Endothelial cell of umbilical vein (primary cell): ENCODE data around the gene DEXI.

ENCODE experiments used
- CTCF ChIP-seq, 2 donors: IDR thresholded peaks; 1 replicate in 1 of 2; 2 replicates in 1 of 2; pipeline ENCODE4 v1.5.1; 2011; ENCODE audit warnings: low read length in 2 of 2, mild to moderate bottlenecking in 2 of 2, moderate library complexity in 2 of 2, control low read depth in 1 of 2, inconsistent platforms in 1 of 2, low read depth in 1 of 2; ENCODE audit not compliant: insufficient read depth in 1 of 2; ENCODE audit errors: extremely low read depth in 1 of 2
- EZH2 ChIP-seq: IDR thresholded peaks from 2 replicates; pipeline ENCODE4 v1.6.1; 2012; ENCODE audit warnings: borderline replicate concordance, low read depth, mild to moderate bottlenecking, moderate library complexity, low read length, inconsistent platforms; ENCODE audit not compliant: severe bottlenecking
- FOS ChIP-seq: IDR thresholded peaks from 2 replicates; pipeline ENCODE4 v1.6.1; 2011; ENCODE audit warnings: mild to moderate bottlenecking, low read length, moderate library complexity, borderline replicate concordance; ENCODE audit not compliant: insufficient read depth
- JUN ChIP-seq: IDR thresholded peaks from 2 replicates; pipeline ENCODE4 v1.6.1; 2011; ENCODE audit warnings: borderline replicate concordance, low read depth; ENCODE audit not compliant: insufficient read length, insufficient read depth
- MAX ChIP-seq: IDR thresholded peaks from 2 replicates; pipeline ENCODE4 v1.6.1; 2011; ENCODE audit not compliant: insufficient read depth, insufficient read length
- POLR2A ChIP-seq: IDR thresholded peaks from 2 replicates; pipeline ENCODE4 v1.6.1; 2012; ENCODE audit warnings: low read depth, mild to moderate bottlenecking, control low read depth, low read length
- POLR2AphosphoS5 ChIP-seq: IDR thresholded peaks from 2 replicates; pipeline ENCODE4 v1.6.1; 2012; ENCODE audit warnings: low read depth, mild to moderate bottlenecking, control low read depth, low read length, moderate library complexity; ENCODE audit not compliant: insufficient read depth

GRCh38 chr16:10931977-10932632 is 10.2 kb downstream of the DEXI start:
- TF ChIP-seq EZH2 (no peak), CTCF (IDR thresholded peaks at IDR 0.05; ENCODE audit: extremely low read depth in 1 of 2, insufficient read depth in 1 of 2, low read depth in 1 of 2, low read length in 2 of 2) (no peak), FOS (no peak), POLR2AphosphoS5 (no peak), JUN (no peak), POLR2A (no peak), MAX (no peak)
